Effector CD4-positive, alpha-beta T cell (primary cell): Measurements from ENCODE around the gene SCML1.

Experiments used
- DNase-seq: peaks from one replicate; pipeline ENCODE4 v3.0.0-alpha.2; 2020
- total RNA-seq: gene quantifications from one replicate; lab custom pipeline; 2026; lab: John Stamatoyannopoulos, UW

The SCML1 gene, protein sequence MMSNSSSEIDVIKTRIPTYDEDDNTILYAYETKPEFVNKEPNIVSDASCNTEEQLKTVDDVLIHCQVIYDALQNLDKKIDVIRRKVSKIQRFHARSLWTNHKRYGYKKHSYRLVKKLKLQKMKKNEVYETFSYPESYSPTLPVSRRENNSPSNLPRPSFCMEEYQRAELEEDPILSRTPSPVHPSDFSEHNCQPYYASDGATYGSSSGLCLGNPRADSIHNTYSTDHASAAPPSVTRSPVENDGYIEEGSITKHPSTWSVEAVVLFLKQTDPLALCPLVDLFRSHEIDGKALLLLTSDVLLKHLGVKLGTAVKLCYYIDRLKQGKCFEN
- total RNA-seq, result 43.9 reads per million, percentile 65 among the genes with 10 or more reads in this experiment

DNA sequence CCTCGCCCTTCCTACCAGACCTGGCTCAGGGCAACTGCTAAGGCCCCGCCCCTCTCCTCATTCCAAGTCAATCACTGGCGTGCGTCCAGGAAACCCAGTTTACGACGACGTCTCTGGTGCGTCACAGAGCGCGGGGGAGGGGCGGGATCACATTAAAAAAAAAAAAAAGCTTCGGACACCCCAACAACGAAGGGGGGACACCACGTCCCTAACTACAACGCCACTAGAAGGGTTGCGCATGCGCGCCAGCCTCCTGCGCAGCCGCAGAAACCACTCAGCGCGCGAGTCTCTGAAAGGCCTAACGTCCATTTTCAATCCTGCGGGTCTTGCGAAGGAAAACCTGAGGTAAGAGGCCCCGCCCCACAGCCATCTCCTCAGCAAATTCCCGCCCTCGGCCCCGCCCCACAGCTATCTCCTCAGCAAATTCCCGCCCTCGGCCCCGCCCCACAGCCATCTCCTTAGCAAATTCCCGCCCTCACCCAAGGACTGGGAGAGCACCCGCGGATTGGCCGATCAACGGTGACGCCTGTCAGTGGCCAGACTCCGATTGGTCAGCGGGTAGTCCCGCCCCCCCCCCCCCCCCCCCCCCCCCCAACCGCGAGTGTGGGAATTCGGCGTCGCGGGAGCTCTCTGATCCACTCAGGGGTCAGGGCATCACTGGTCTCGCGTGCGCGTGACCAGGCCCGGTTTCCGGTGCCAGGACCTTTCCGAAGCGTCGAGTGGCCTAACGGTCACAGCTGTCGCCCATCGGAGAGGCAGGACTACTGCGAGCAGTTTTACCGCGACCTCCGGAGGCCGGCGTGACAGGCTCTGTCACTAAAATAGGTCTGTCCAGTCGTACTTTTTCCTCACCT is at the start of gene SCML1:
Gene SCML1 (plus strand): TSS at position 638 of the 854 bp plus-strand sequence. CDS start 6,694 bp downstream, outside the sequence.
- DNase-seq, result peak; percentile 73

DNA sequence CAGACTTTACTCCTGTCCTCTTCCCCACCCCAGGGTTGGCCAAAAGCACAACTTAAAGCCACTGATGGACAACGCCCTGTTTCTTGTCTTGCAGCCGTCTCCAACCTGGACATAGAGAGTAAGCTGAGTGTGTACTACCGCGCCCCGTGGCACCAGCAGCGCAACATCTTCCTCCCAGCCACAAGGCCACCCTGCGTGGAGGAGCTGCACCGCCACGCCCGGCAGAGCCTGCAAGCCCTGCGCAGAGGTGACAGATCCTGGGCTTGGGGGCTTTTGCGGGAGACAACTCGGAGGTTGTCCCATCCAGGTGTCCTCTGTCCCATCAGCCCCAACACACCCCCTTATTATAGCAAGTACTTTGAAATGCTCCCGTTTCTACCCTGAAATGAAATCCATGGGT is 49.6 kb upstream of the SCML1 start:
- DNase-seq, result no peak

- peak; percentile 12 for DNase-seq
Observed at GRCh38 chrX:17689971-17690409, 47.3 kb upstream of the SCML1 start.

- no peak for DNase-seq
Observed at GRCh38 chrX:17692709-17693346, 44.5 kb upstream of the SCML1 start.

- DNase-seq, result no peak
Observed at GRCh38 chrX:17697191-17697590, 40.1 kb upstream of the SCML1 start.

- no peak for DNase-seq
Observed at GRCh38 chrX:17700976-17701375, 36.3 kb upstream of the SCML1 start.

- DNase-seq, result no peak
Observed at GRCh38 chrX:17703201-17703600, 34.1 kb upstream of the SCML1 start.

GRCh38 chrX:17705211-17705610 is 32.1 kb upstream of the SCML1 start:
- DNase-seq, result no peak

DNA sequence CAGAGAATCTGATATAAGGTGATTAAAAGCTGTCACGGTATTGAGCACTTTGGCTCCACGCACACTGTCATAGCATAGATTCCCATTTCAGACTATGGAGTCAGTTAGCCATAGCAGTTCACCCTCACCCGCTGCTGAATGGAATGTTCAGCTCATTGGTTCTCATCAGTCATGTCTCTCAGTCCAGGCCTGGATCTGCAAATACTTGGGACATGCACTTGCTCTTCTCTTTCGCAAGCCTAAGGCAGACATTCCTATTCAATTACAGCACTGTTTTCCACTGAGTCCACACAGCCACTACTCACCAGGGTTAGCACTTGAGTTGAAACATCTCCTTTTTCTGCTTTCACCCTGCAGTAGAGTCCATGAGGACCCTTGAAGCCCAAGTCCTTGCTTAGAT is 30.6 kb upstream of the SCML1 start:
- DNase-seq, result no peak

- DNase-seq, result no peak
Observed at GRCh38 chrX:17707731-17708130, 29.6 kb upstream of the SCML1 start.

- DNase-seq, result no peak
Observed at GRCh38 chrX:17710871-17711301, 26.4 kb upstream of the SCML1 start.

DNA sequence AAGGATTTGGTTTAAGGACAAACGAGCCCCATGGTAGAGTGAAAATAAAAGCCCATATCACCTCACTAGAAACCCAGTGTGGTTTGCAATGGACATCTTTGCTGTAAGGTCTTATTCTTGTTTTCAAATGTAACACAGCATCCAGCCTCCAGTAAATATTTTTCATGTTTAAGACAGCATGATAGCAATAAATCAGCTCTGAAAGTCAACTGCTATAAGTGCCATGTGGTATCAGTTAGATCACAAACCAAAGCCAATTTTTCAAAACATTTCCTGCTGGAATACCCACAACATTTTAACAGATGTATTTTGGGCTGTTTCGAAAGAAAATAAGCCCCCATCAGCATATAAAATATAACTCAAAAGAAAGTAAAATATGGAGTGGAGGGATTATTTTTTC is 24.0 kb upstream of the SCML1 start:
- DNase-seq, result no peak

DNA sequence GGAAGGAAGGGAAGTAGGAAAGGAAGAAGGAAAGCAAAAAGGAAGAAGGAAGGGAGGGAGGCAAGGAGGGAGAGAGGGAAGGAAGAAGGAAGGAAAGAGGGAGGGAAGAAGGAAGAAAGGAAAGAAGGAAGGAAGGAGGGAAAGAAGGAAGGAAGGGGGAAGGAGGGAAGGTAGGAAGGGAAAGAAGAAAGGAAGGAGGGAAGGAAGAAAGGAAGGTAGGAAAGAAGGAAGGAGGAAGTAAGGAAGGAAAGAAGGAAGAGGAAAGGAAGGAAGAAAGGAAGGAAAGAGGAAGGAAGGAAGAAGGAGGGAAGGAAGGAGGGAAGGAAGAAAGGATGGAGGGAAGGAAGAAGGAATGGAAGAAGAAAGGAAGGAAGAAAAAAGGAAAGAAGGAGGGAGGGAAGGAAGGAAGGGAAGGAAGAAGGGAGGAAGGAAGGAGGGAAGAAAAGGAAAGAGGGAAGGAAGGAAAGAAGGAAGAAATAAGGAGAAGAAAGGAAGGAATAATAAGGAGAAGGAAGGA is 18.6 kb upstream of the SCML1 start:
- no peak for DNase-seq

GRCh38 chrX:17719711-17720110 is 17.6 kb upstream of the SCML1 start:
- no peak for DNase-seq

DNA sequence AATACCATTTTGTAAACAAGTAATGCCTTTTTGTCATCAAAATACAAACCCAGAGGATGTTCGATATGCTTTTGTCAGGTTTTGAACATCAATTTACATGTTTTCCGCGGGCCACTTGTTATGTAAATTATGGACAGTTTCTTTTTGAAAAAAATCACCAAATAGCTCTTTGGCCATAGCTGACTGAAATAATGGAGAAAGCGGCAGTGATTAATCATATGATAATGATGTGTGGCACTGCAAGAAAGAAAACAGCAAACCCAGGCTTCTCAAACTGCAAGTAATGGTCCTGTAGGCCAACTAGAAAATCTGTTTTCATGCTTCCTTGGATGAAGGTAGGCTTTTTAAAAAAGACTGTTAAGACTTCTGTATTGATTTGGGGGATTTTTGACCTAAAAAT is 15.6 kb upstream of the SCML1 start:
- no peak for DNase-seq

- no peak for DNase-seq
Observed at GRCh38 chrX:17725181-17725580, 12.1 kb upstream of the SCML1 start.

GRCh38 chrX:17732138-17732783 is 5.0 kb upstream of the SCML1 start:
- no peak for DNase-seq

DNA sequence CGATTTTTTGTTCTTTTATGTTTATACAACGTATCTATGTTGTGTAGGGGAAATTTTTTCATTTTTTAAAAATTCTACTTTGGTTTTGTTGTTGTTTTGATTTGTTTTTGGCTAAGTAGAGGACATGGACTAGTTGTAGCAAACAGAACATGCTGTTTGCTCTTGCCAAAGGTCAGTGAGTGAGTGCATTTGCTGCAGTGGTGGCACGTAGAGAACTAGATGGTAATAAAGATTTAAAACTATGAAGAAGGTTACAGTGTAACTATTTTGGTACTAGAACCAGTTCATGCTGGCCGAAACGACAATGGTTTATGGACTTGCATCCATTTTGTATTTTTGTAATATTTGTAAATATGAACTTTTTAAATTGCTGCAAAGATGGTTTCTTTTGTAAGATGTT is 1.9 kb upstream of the SCML1 start:
- DNase-seq, result no peak

DNA sequence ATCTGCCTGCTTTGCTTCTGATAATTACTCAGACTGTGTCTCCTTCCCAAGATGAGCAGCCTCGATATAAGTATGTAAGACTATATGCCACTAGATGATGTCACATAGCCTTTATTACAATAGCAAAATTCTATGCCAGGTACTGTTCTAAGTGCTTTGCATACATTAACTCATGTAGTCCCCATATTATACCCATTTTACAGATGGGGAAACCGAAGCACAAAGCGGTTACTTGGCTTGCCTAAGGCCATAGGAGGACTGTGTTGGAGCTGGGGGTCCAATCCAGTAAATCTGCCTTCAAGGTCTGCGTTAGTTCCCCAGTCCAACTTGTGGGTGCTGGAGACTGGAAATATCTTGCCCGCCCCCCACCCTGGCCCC is 826 bp upstream of the SCML1 start:
- no peak for DNase-seq

- no peak for DNase-seq
Observed at GRCh38 chrX:17737710-17737985, 355 bp downstream of the SCML1 start.

- peak; percentile 37 for DNase-seq
Observed at GRCh38 chrX:17737986-17738713, 857 bp downstream of the SCML1 start.
